ENCODE data around the gene FBLN1.

FBLN1 gene

GRCh38 chr22:45577746-45578523, 75.3 kb downstream of the FBLN1 start:
- ATAC-seq (ENCODE audit: low read depth): peak; percentile 80
- Histone ChIP-seq H3K36me3 (ENCODE audit: low read depth) (no peaks in the 10 kb centered on the region), H3K27ac (ENCODE audit: poor library complexity, severe bottlenecking) (no peak overlapping the region), H3K4me3 (ENCODE audit: severe bottlenecking) (no peak overlapping the region), H3K4me1 (ENCODE audit: insufficient read depth, poor library complexity, severe bottlenecking) (peaks cover under 1% of the 10 kb centered on the region), H3K27me3 (ENCODE audit: insufficient read depth, poor library complexity, severe bottlenecking) (no peaks in the 10 kb centered on the region), H3K9me3 (ENCODE audit: severe bottlenecking) (no peaks in the 10 kb centered on the region)
- TF ChIP-seq CTCF (IDR thresholded peaks at IDR 0.05; ENCODE audit: poor library complexity, severe bottlenecking): peak; percentile 94
- DNase-seq (ENCODE audit: low spot score): no peak

GRCh38 chr22:45578524-45579147, 76.0 kb downstream of the FBLN1 start:
- no peaks in the 10 kb centered on the region for H3K36me3 ChIP-seq (ENCODE audit: low read depth)
- no peaks in the 10 kb centered on the region for H3K9me3 ChIP-seq (ENCODE audit: severe bottlenecking)
- H3K27me3 ChIP-seq (ENCODE audit: insufficient read depth, poor library complexity, severe bottlenecking): no peaks in the 10 kb centered on the region
- no peak for TF ChIP-seq CTCF (IDR thresholded peaks at IDR 0.05; ENCODE audit: poor library complexity, severe bottlenecking)
- ATAC-seq (ENCODE audit: low read depth) (no peak), DNase-seq (ENCODE audit: low spot score) (no peak)
- H3K4me1 ChIP-seq (ENCODE audit: insufficient read depth, poor library complexity, severe bottlenecking): no peaks in the 10 kb centered on the region
- H3K27ac ChIP-seq (ENCODE audit: poor library complexity, severe bottlenecking): no peak overlapping the region
- H3K4me3 ChIP-seq (ENCODE audit: severe bottlenecking): no peak overlapping the region

- H3K4me3 ChIP-seq (ENCODE audit: severe bottlenecking): no peak overlapping the region
- no peaks in the 10 kb centered on the region for H3K9me3 ChIP-seq (ENCODE audit: severe bottlenecking)
- TF ChIP-seq CTCF (IDR thresholded peaks at IDR 0.05; ENCODE audit: poor library complexity, severe bottlenecking): no peak
- no peak overlapping the region for H3K27ac ChIP-seq (ENCODE audit: poor library complexity, severe bottlenecking)
- no peaks in the 10 kb centered on the region for H3K27me3 ChIP-seq (ENCODE audit: insufficient read depth, poor library complexity, severe bottlenecking)
- H3K4me1 ChIP-seq (ENCODE audit: insufficient read depth, poor library complexity, severe bottlenecking): no peaks in the 10 kb centered on the region
- DNase-seq (ENCODE audit: low spot score): no peak
- no peak for ATAC-seq (ENCODE audit: low read depth)
- no peaks in the 10 kb centered on the region for H3K36me3 ChIP-seq (ENCODE audit: low read depth)
Observed at GRCh38 chr22:45579306-45579705, 76.6 kb downstream of the FBLN1 start.

GRCh38 chr22:45579806-45580725, 77.4 kb downstream of the FBLN1 start:
- H3K9me3 ChIP-seq (ENCODE audit: severe bottlenecking): no peaks in the 10 kb centered on the region
- DNase-seq (ENCODE audit: low spot score): no peak
- H3K27ac ChIP-seq (ENCODE audit: poor library complexity, severe bottlenecking): no peak overlapping the region
- ATAC-seq (ENCODE audit: low read depth): no peak
- no peak for TF ChIP-seq CTCF (IDR thresholded peaks at IDR 0.05; ENCODE audit: poor library complexity, severe bottlenecking)
- H3K27me3 ChIP-seq (ENCODE audit: insufficient read depth, poor library complexity, severe bottlenecking): no peaks in the 10 kb centered on the region
- H3K4me1 ChIP-seq (ENCODE audit: insufficient read depth, poor library complexity, severe bottlenecking): no peaks in the 10 kb centered on the region
- H3K36me3 ChIP-seq (ENCODE audit: low read depth): no peaks in the 10 kb centered on the region
- no peak overlapping the region for H3K4me3 ChIP-seq (ENCODE audit: severe bottlenecking)
